H9 (cell line): ENCODE data around the gene RIBC2. TPM values are rescaled to one million over a fixed set of nuclear protein-coding genes. Genes with fewer than 3 reads are reported as not detected.

ENCODE experiments used
- DNase-seq: peaks from one replicate; pipeline ENCODE4 v3.0.0-alpha.2; 2017
- H2AFZ ChIP-seq: one replicate; pipeline ENCODE4 v1.6.1; 2013; ENCODE audit warnings: mild to moderate bottlenecking, low read length, control low read depth, moderate library complexity
- H2AK5ac ChIP-seq: 2 replicates; pipeline ENCODE4 v1.6.1; 2013; ENCODE audit warnings: low read length, control low read depth, mixed read lengths; ENCODE audit not compliant: insufficient read length
- H2BK120ac ChIP-seq: one replicate; pipeline ENCODE4 v1.6.1; 2013; ENCODE audit warnings: low read depth, mild to moderate bottlenecking, low read length, control low read depth, inconsistent platforms; ENCODE audit not compliant: poor library complexity, severe bottlenecking
- H2BK12ac ChIP-seq: 2 replicates; pipeline ENCODE4 v1.6.1; 2013; ENCODE audit warnings: low read length, control low read depth, mixed read lengths, low read depth; ENCODE audit not compliant: insufficient read length
- H2BK15ac ChIP-seq: 2 replicates; pipeline ENCODE4 v1.6.1; 2013; ENCODE audit warnings: low read depth, low read length, control low read depth
- H2BK20ac ChIP-seq: one replicate; pipeline ENCODE4 v1.6.1; 2013; ENCODE audit warnings: low read depth, mild to moderate bottlenecking, low read length, control low read depth, inconsistent platforms; ENCODE audit not compliant: poor library complexity, severe bottlenecking
- H2BK5ac ChIP-seq: 2 replicates; pipeline ENCODE4 v1.6.1; 2013; ENCODE audit warnings: low read length, control low read depth, mixed read lengths; ENCODE audit not compliant: insufficient read length
- H3K14ac ChIP-seq: 2 replicates; pipeline ENCODE4 v1.6.1; 2013; ENCODE audit warnings: low read length, control low read depth; ENCODE audit not compliant: insufficient read depth
- H3K18ac ChIP-seq: 2 replicates; pipeline ENCODE4 v1.6.1; 2013; ENCODE audit warnings: low read depth, mild to moderate bottlenecking, mixed read lengths, low read length, control low read depth; ENCODE audit not compliant: insufficient read length
- H3K23ac ChIP-seq: 2 replicates; pipeline ENCODE4 v1.6.1; 2013; ENCODE audit warnings: low read length, control low read depth, mixed read lengths, low read depth; ENCODE audit not compliant: insufficient read length
- H3K23me2 ChIP-seq: 2 replicates; pipeline ENCODE4 v1.6.1; 2013; ENCODE audit warnings: low read depth, mild to moderate bottlenecking, mixed read lengths, low read length, control low read depth; ENCODE audit not compliant: insufficient read length, poor library complexity, severe bottlenecking
- H3K27ac ChIP-seq: 2 replicates; pipeline ENCODE4 v1.5.1; 2013; ENCODE audit warnings: low read length, control low read depth, mixed read lengths, low read depth; ENCODE audit not compliant: insufficient read length
- H3K27me3 ChIP-seq: 2 replicates; pipeline ENCODE4 v1.6.1; 2013; ENCODE audit warnings: low read length, control low read depth, inconsistent platforms; ENCODE audit not compliant: insufficient read depth
- H3K4ac ChIP-seq: 2 replicates; pipeline ENCODE4 v1.6.1; 2013; ENCODE audit warnings: low read depth, mild to moderate bottlenecking, control low read depth, inconsistent platforms, low read length, moderate library complexity
- H3K4me1 ChIP-seq: 2 replicates; pipeline ENCODE4 v1.6.1; 2013; ENCODE audit warnings: low read length, control low read depth, inconsistent platforms; ENCODE audit not compliant: insufficient read depth
- H3K4me2 ChIP-seq: 2 replicates; pipeline ENCODE4 v1.6.1; 2013; ENCODE audit warnings: low read length, control low read depth, mixed read lengths; ENCODE audit not compliant: insufficient read length, insufficient read depth
- H3K56ac ChIP-seq: 2 replicates; pipeline ENCODE4 v1.6.1; 2013; ENCODE audit warnings: low read depth, mild to moderate bottlenecking, mixed read lengths, low read length, control low read depth; ENCODE audit not compliant: insufficient read length
- H3K79me1 ChIP-seq: 2 replicates; pipeline ENCODE4 v1.6.1; 2013; ENCODE audit warnings: low read depth, mild to moderate bottlenecking, moderate library complexity, low read length, control low read depth, inconsistent platforms; ENCODE audit not compliant: insufficient read depth, poor library complexity, severe bottlenecking
- H3K79me2 ChIP-seq: 2 replicates; pipeline ENCODE4 v1.6.1; 2013; ENCODE audit warnings: low read length, control low read depth, inconsistent platforms; ENCODE audit not compliant: insufficient read depth
- H3K9ac ChIP-seq: 2 replicates; pipeline ENCODE4 v1.6.1; 2013; ENCODE audit warnings: low read length, control low read depth, mixed read lengths; ENCODE audit not compliant: insufficient read length; ENCODE audit errors: extremely low read depth
- H3K9me3 ChIP-seq: one replicate; pipeline ENCODE4 v1.6.1; 2013; ENCODE audit warnings: low read depth, low read length, inconsistent platforms; ENCODE audit not compliant: control insufficient read depth
- H3T11ph ChIP-seq: one replicate; pipeline ENCODE4 v1.6.1; 2013; ENCODE audit warnings: mild to moderate bottlenecking, low read length, control low read depth, inconsistent platforms
- H4K20me1 ChIP-seq: one replicate; pipeline ENCODE4 v1.6.1; 2013; ENCODE audit not compliant: control insufficient read depth, insufficient read length, insufficient read depth
- H4K5ac ChIP-seq: 2 replicates; pipeline ENCODE4 v1.6.1; 2013; ENCODE audit warnings: low read depth, mild to moderate bottlenecking, mixed read lengths, low read length, control low read depth; ENCODE audit not compliant: insufficient read length
- H4K8ac ChIP-seq: replicated peaks from 2 replicates; pipeline ENCODE4 v1.6.1; 2013; ENCODE audit warnings: low read length, control low read depth, mixed read lengths, low read depth; ENCODE audit not compliant: insufficient read length
- H4K91ac ChIP-seq: 2 replicates; pipeline ENCODE4 v1.6.1; 2013; ENCODE audit warnings: low read depth, mild to moderate bottlenecking, moderate library complexity, mixed read lengths, low read length, control low read depth; ENCODE audit not compliant: insufficient read length
- H3K27ac Mint-ChIP-seq, 3 experiments: 2 replicates in 2 of 3; 3 replicates in 1 of 3; pipeline ENCODE4 v1.8.0; 2020 to 2021; ENCODE audit warnings: mixed read lengths in 3 of 3, mild to moderate bottlenecking in 1 of 3, moderate library complexity in 1 of 3
- H3K27me3 Mint-ChIP-seq: 2 replicates; pipeline ENCODE4 v1.8.0; 2021; ENCODE audit warnings: low read depth, mild to moderate bottlenecking, moderate library complexity, mixed read lengths
- H3K36me3 Mint-ChIP-seq, 3 experiments: 2 replicates in 2 of 3; 3 replicates in 1 of 3; pipeline ENCODE4 v1.8.0; 2020 to 2021; ENCODE audit warnings: low read depth in 3 of 3, mixed read lengths in 3 of 3; ENCODE audit not compliant: insufficient read depth in 1 of 3
- H3K4me1 Mint-ChIP-seq, 2 experiments: 2 replicates each; pipeline ENCODE4 v1.8.0; 2020; ENCODE audit warnings: mixed read lengths in 2 of 2
- H3K4me3 Mint-ChIP-seq, 2 experiments: 2 replicates in 1 of 2; 3 replicates in 1 of 2; pipeline ENCODE4 v1.8.0; 2020 to 2021; ENCODE audit warnings: mild to moderate bottlenecking in 2 of 2, mixed read lengths in 2 of 2, moderate library complexity in 1 of 2
- H3K9me3 Mint-ChIP-seq, 2 experiments: 2 replicates in 1 of 2; 3 replicates in 1 of 2; pipeline ENCODE4 v1.8.0; 2020; ENCODE audit warnings: mild to moderate bottlenecking in 2 of 2, mixed read lengths in 2 of 2, moderate library complexity in 1 of 2
- CTCF ChIP-seq: fragments of 200-600 bp; sonication (generic); conservative IDR thresholded peaks from 3 replicates; pipeline ENCODE4 v1.8.0; 2021; ENCODE audit warnings: antibody characterized with exemption, mild to moderate bottlenecking
- WGBS: extraction: QIAGEN DNeasy Blood & Tissue Kit; methylation state at CpG from one replicate; pipeline ENCODE4 v1.1.7; 2013; ENCODE audit warnings: missing lambda C conversion rate, low lambda C conversion rate, mixed read lengths; ENCODE audit not compliant: insufficient read length; ENCODE audit errors: extremely low coverage; 5-methylcytosine and 5-hydroxymethylcytosine counted together
- total RNA-seq: library from RNA; stranded (reverse); gene quantifications from 2 replicates; pipeline ENCODE4 v1.2.1, GENCODE V29; 2021

The RIBC2 gene
- total RNA-seq, 1 experiment from 2014 or later: 4.1 TPM

- Histone ChIP-seq H2BK120ac (no peak overlapping the region), H2AK5ac (no peak overlapping the region), H3T11ph (no peak overlapping the region), H2BK5ac (no peak overlapping the region), H3K27ac (no peak overlapping the region), H3K79me1 (no peaks in the 10 kb centered on the region), H3K4ac (no peak overlapping the region), H3K18ac (no peak overlapping the region), H3K9me3 (no peaks in the 10 kb centered on the region), H4K91ac (no peak overlapping the region), H2AFZ (no peak overlapping the region), H2BK15ac (no peak overlapping the region), H2BK12ac (no peak overlapping the region), H3K4me2 (no peak overlapping the region), H2BK20ac (no peak overlapping the region), H4K5ac (no peak overlapping the region), H4K20me1 (no peaks in the 10 kb centered on the region), H3K9ac (no peak overlapping the region), H3K56ac (no peak overlapping the region), H3K23me2 (no peaks in the 10 kb centered on the region), H3K23ac (no peak overlapping the region), H4K8ac (no peak overlapping the region), H3K27me3 (no peaks in the 10 kb centered on the region), H3K79me2 (no peaks in the 10 kb centered on the region), H3K14ac (no peak overlapping the region), H3K4me1 (no peaks in the 10 kb centered on the region)
- TF ChIP-seq CTCF: no peak
- Mint-ChIP-seq H3K4me3 (no peak overlapping the region), H3K4me1 (no peaks in the 10 kb centered on the region), H3K9me3 (no peaks in the 10 kb centered on the region), H3K27ac (no peak overlapping the region), H3K27me3 (peaks cover 12% of the 10 kb centered on the region), H3K36me3 (no peaks in the 10 kb centered on the region)
- no CpG with 5 or more reads among the region's 8 CpGs for WGBS
- no peak for DNase-seq
Observed at GRCh38 chr22:45452565-45453379, 39.3 kb downstream of the RIBC2 start.
